SU-DHL-6 (cell line): Measurements from ENCODE around the gene PAQR6.

Experiments used
- CTCF ChIP-seq: fragments of 200-600 bp; sonication (generic); IDR thresholded peaks from one replicate; pipeline ENCODE4 v1.5.1; 2017; ENCODE audit warnings: antibody characterized with exemption, mild to moderate bottlenecking, low read length, moderate library complexity; ENCODE audit not compliant: insufficient read depth, poor library complexity, severe bottlenecking
- EZH2phosphoT487 ChIP-seq: fragments of 200-600 bp; sonication (generic), shearing (Covaris generic); conservative IDR thresholded peaks from 2 replicates; pipeline ENCODE4 v1.6.1; 2018; ENCODE audit warnings: mild to moderate bottlenecking, antibody characterized with exemption, low read length, moderate library complexity, mixed read lengths

- TF ChIP-seq CTCF (no peak), EZH2phosphoT487 (no peak)
Observed at GRCh38 chr1:156196445-156196844, 51.4 kb downstream of the PAQR6 start.
